ENCODE measurements around the gene MINDY3. TPM values are rescaled to one million over a fixed set of nuclear protein-coding genes. Genes with fewer than 3 reads are reported as not detected.

MINDY3 gene
- total RNA-seq, 1 experiment from 2014 or later, result 14.9 TPM

DNA sequence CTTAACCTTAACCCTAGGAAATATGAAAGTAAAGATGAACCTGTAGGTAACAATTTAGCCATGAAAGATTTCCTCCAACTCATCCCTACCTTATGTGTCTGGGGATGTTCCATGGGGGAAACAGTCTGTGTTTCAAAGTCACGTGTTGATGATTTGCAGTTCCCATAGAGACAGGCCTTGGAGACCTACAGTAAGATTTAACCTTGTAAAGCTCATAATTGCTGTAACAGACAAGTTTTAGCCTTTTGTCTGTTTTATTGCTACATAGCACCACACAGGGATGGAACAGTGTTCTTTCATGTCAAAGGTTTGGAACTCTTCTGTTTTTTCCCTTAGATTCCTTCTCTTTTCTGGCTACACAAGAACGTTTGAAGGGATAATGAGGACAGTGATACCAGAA lies 105.4 kb downstream of the MINDY3 start:
- Histone ChIP-seq H3K23ac (ENCODE audit: insufficient read length, low read depth, low read length) (no peak overlapping the region), H2BK15ac (ENCODE audit: low read depth, low read length) (no peak overlapping the region), H3K14ac (ENCODE audit: insufficient read depth, low read length) (no peak overlapping the region), H2BK5ac (ENCODE audit: insufficient read length, low read length) (no peak overlapping the region), H3K9me3 (ENCODE audit: control insufficient read depth, low read depth, low read length) (no peaks in the 10 kb centered on the region), H4K20me1 (ENCODE audit: control insufficient read depth, insufficient read depth, insufficient read length) (no peaks in the 10 kb centered on the region), H2AFZ (ENCODE audit: low read length) (no peak overlapping the region), H3K27me3 (ENCODE audit: insufficient read depth, low read length) (no peaks in the 10 kb centered on the region), H3K79me2 (ENCODE audit: insufficient read depth, low read length) (no peaks in the 10 kb centered on the region), H2BK120ac (ENCODE audit: low read depth, low read length, poor library complexity, severe bottlenecking) (no peak overlapping the region), H3K4me2 (ENCODE audit: insufficient read depth, insufficient read length, low read length) (no peak overlapping the region), H2AK5ac (ENCODE audit: insufficient read length, low read length) (no peak overlapping the region), H3K4me1 (ENCODE audit: insufficient read depth, low read length) (no peaks in the 10 kb centered on the region), H3K23me2 (ENCODE audit: insufficient read length, low read depth, low read length, poor library complexity, severe bottlenecking) (no peaks in the 10 kb centered on the region), H3K56ac (ENCODE audit: insufficient read length, low read depth, low read length) (no peak overlapping the region), H4K91ac (ENCODE audit: insufficient read length, low read depth, low read length) (no peak overlapping the region), H3K79me1 (ENCODE audit: insufficient read depth, low read depth, low read length, poor library complexity, severe bottlenecking) (no peaks in the 10 kb centered on the region), H2BK12ac (ENCODE audit: insufficient read length, low read depth, low read length) (no peak overlapping the region), H3K18ac (ENCODE audit: insufficient read length, low read depth, low read length) (no peak overlapping the region), H4K5ac (ENCODE audit: insufficient read length, low read depth, low read length) (no peak overlapping the region), H4K8ac (replicated peaks; ENCODE audit: insufficient read length, low read depth, low read length) (no peak overlapping the region), H3T11ph (ENCODE audit: low read length) (no peak overlapping the region), H3K9ac (ENCODE audit: extremely low read depth, insufficient read length, low read length) (no peak overlapping the region), H3K4ac (ENCODE audit: low read depth, low read length) (no peak overlapping the region), H3K27ac (ENCODE audit: insufficient read length, low read depth, low read length) (no peak overlapping the region), H2BK20ac (ENCODE audit: low read depth, low read length, poor library complexity, severe bottlenecking) (no peak overlapping the region)
- no peaks in the 10 kb centered on the region for H3K36me3 Mint-ChIP-seq (ENCODE audit: insufficient read depth in 1 of 3, low read depth in 3 of 3)
- peaks cover 11% of the 10 kb centered on the region for H3K27me3 Mint-ChIP-seq (ENCODE audit: low read depth)
- no peaks in the 10 kb centered on the region for H3K9me3 Mint-ChIP-seq
- H3K4me3 Mint-ChIP-seq, result no peak overlapping the region
- TF ChIP-seq, protein P1, sequence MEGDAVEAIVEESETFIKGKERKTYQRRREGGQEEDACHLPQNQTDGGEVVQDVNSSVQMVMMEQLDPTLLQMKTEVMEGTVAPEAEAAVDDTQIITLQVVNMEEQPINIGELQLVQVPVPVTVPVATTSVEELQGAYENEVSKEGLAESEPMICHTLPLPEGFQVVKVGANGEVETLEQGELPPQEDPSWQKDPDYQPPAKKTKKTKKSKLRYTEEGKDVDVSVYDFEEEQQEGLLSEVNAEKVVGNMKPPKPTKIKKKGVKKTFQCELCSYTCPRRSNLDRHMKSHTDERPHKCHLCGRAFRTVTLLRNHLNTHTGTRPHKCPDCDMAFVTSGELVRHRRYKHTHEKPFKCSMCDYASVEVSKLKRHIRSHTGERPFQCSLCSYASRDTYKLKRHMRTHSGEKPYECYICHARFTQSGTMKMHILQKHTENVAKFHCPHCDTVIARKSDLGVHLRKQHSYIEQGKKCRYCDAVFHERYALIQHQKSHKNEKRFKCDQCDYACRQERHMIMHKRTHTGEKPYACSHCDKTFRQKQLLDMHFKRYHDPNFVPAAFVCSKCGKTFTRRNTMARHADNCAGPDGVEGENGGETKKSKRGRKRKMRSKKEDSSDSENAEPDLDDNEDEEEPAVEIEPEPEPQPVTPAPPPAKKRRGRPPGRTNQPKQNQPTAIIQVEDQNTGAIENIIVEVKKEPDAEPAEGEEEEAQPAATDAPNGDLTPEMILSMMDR (conservative IDR thresholded peaks at IDR 0.05), result no peak
- H3K4me1 Mint-ChIP-seq, result no peaks in the 10 kb centered on the region
- DNase-seq, result no peak
- no CpG with 5 or more reads among the region's 2 CpGs for WGBS (ENCODE audit: extremely low coverage, insufficient read length, low lambda C conversion rate)
- no peak overlapping the region for H3K27ac Mint-ChIP-seq
